OCI-LY3 (cell line): ENCODE measurements around the gene ZC3HAV1L.

Experiments used
- EZH2phosphoT487 ChIP-seq: fragments of 200-600 bp; shearing (Covaris generic); IDR thresholded peaks from 2 replicates; pipeline ENCODE4 v1.6.1; 2018; ENCODE audit warnings: antibody characterized with exemption, mixed run types, low read depth
- TF ChIP-seq, protein P1 (sequence below): fragments of 200-600, 300-600 bp; sonication (generic); IDR thresholded peaks from 2 replicates; pipeline ENCODE4 v1.5.1; 2014; ENCODE audit warnings: antibody characterized with exemption, low read length, low read depth

DNA sequence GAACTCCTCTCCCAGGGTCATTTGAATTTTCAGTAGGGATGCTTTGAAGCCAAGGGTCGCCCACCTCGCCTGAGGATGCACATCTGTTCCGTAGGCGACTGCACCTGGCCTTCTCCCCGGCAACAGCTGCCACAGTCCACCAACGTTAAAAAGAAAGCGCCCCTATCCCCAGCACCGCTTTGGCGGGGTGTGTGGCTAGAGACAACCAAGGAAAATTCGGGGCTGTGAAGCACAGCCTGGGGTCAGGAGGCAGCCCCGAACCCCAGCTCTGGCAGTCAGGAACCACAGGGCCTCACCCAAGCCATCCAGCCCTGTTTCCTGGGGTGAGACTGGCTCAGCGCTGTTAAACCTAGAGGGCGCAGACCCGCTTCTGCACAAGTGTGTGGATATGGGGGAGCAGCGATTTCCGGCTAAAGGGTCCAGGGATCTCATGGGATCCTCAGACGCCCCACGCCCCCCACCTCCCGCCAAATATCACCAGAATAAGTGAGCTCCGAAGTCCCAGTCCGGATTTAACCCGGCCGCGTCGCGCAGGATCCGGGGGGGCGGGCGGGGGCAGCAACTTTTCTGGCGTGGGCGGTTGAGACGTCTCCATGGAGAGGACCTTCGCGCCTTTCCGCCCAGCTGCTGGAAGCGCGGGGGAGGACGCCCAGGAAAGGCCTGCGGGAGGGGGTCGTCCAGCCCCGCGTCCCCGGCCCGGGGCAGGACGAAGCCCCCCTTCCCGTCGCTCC, 822 bp downstream of the ZC3HAV1L start:
- TF ChIP-seq, protein P1, sequence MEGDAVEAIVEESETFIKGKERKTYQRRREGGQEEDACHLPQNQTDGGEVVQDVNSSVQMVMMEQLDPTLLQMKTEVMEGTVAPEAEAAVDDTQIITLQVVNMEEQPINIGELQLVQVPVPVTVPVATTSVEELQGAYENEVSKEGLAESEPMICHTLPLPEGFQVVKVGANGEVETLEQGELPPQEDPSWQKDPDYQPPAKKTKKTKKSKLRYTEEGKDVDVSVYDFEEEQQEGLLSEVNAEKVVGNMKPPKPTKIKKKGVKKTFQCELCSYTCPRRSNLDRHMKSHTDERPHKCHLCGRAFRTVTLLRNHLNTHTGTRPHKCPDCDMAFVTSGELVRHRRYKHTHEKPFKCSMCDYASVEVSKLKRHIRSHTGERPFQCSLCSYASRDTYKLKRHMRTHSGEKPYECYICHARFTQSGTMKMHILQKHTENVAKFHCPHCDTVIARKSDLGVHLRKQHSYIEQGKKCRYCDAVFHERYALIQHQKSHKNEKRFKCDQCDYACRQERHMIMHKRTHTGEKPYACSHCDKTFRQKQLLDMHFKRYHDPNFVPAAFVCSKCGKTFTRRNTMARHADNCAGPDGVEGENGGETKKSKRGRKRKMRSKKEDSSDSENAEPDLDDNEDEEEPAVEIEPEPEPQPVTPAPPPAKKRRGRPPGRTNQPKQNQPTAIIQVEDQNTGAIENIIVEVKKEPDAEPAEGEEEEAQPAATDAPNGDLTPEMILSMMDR, result peak; percentile 22; the same call in 1 of the 2 replicates
- no peak for TF ChIP-seq EZH2phosphoT487
